HepG2 (cell line): Measurements from ENCODE around the gene ARRDC1. TPM values are rescaled to one million over a fixed set of nuclear protein-coding genes. Genes with fewer than 3 reads are reported as not detected.

Experiments used
- HMGXB4 ChIP-seq, 2 experiments: sonication (generic) in 1 of 2; formaldehyde crosslinking in 1 of 2; IDR thresholded peaks; 2 replicates each; pipeline versions ENCODE4 v1.4.0 to v1.6.1; 2018 to 2020; ENCODE audit warnings: missing genetic modification reagents in 2 of 2, borderline replicate concordance in 1 of 2, low read depth in 1 of 2, mild to moderate bottlenecking in 1 of 2, missing biosample characterization in 1 of 2
- MXD1 ChIP-seq: sonication (generic); formaldehyde crosslinking; IDR thresholded peaks from 2 replicates; pipeline ENCODE4 v1.4.0; 2020; ENCODE audit warnings: mild to moderate bottlenecking, missing genetic modification reagents
- NFAT5 ChIP-seq: sonication (generic); formaldehyde crosslinking; IDR thresholded peaks from 2 replicates; pipeline ENCODE4 v1.4.0; 2020; ENCODE audit warnings: missing genetic modification reagents
- POLR2AphosphoS5 ChIP-seq: IDR thresholded peaks from 2 replicates; pipeline ENCODE4 v1.6.1; 2012; ENCODE audit warnings: low read depth, low read length
- TRIM24 ChIP-seq: sonication (generic); formaldehyde crosslinking; IDR thresholded peaks from 2 replicates; pipeline ENCODE4 v1.8.0; 2022; ENCODE audit warnings: mild to moderate bottlenecking, missing genetic modification reagents
- ZBTB40 ChIP-seq, 2 experiments: fragments of 450-650 bp in 1 of 2; sonication (generic) in 1 of 2; formaldehyde crosslinking in 1 of 2; IDR thresholded peaks; 2 replicates each; pipeline versions ENCODE4 v1.6.1 to v1.8.0; 2016 to 2022; ENCODE audit warnings: antibody characterized with exemption in 1 of 2, mild to moderate bottlenecking in 1 of 2, missing genetic modification reagents in 1 of 2
- ZNF329 ChIP-seq: sonication (generic); formaldehyde crosslinking; IDR thresholded peaks from 2 replicates; pipeline ENCODE4 v1.9.0; 2021; ENCODE audit warnings: low read depth, mild to moderate bottlenecking, missing genetic modification reagents
- ZNF800 ChIP-seq: sonication (generic); formaldehyde crosslinking; IDR thresholded peaks from 2 replicates; pipeline ENCODE4 v1.4.0; 2020; ENCODE audit warnings: missing genetic modification reagents
- polyA plus RNA-seq, 8 experiments: library from polyadenylated mRNA; depleted of rRNA in 3 of 8; stranded (reverse) in 7 of 8; unstranded in 1 of 8; fragments of >200 nt; fragmentation: Illumina TruSeq in 4 of 8; extraction: Trizol in 4 of 8; gene quantifications; 2 replicates each; pipeline versions ENCODE4 v1.2.1 to v1.2.3, GENCODE V29; 2011 to 2016; ENCODE audit warnings: low read depth in 4 of 8, missing spikeins in 1 of 8, mixed read lengths in 1 of 8; ENCODE audit not compliant: insufficient read depth in 1 of 8
- total RNA-seq, 5 experiments: library from RNA; depleted of rRNA; stranded (reverse); fragments of >200 nt; fragmentation: Illumina TruSeq; extraction: Trizol; gene quantifications; 2 replicates each; pipeline ENCODE4 v1.2.3, GENCODE V29; 2016; ENCODE audit warnings: low read depth in 1 of 5

The ARRDC1 gene
- total and polyA plus RNA-seq, 2 of the 13 experiments (the other 11 are each of a cell fraction or from before 2014, with no cell fraction given) = 21.7 to 44.4 TPM

- TF ChIP-seq ZBTB40 (IDR thresholded peaks at IDR 0.05) (no peak), ZBTB40 (CRISPR knock-in tag; IDR thresholded peaks at IDR 0.05) (no peak), ZNF329 (no peak), TRIM24 (CRISPR knock-in tag) (no peak), ZNF800 (CRISPR knock-in tag) (peak; percentile 28; the same call in 1 of the 2 replicates), NFAT5 (CRISPR knock-in tag) (peak; percentile 67), HMGXB4 (CRISPR knock-in tag; IDR thresholded peaks at IDR 0.05; ENCODE audit: borderline replicate concordance in 1 of 2, low read depth in 1 of 2) (peak in 1 of 2 experiments; percentile 35; a peak in 2 of 4 replicates), MXD1 (CRISPR knock-in tag) (peak; percentile 11; the same call in 1 of the 2 replicates), POLR2AphosphoS5 (no peak)
These were observed 627 bp downstream of the ARRDC1 start (continued) for GRCh38 chr9:137606005-137606621.
